Ureter (tissue), 1 donor: Measurements from ENCODE around the gene PDXK. TPM values are rescaled to one million over a fixed set of nuclear protein-coding genes. Genes with fewer than 3 reads are reported as not detected.

Source experiments
- DNase-seq: peaks from one replicate; pipeline ENCODE4 v3.0.0-alpha.2; 2020; ENCODE audit warnings: low spot score
- total RNA-seq: library from RNA; stranded (reverse); gene quantifications from one replicate; pipeline ENCODE4 v1.2.4, GENCODE V29; 2023
- donor health status: DM: yes; HTN: yes; CAD: no.

The PDXK gene
- total RNA-seq, 1 donor from 2014 or later: 137 TPM

- DNase-seq: no peak
These were observed 43.6 kb downstream of the PDXK start for GRCh38 chr21:43762303-43763128.

- no peak for DNase-seq
These were observed 45.1 kb downstream of the PDXK start for GRCh38 chr21:43763901-43764523.

- DNase-seq: no peak
These were observed 45.9 kb downstream of the PDXK start for GRCh38 chr21:43764576-43765495.

- DNase-seq: no peak
These were observed 48.0 kb downstream of the PDXK start for GRCh38 chr21:43766734-43767497.

DNA sequence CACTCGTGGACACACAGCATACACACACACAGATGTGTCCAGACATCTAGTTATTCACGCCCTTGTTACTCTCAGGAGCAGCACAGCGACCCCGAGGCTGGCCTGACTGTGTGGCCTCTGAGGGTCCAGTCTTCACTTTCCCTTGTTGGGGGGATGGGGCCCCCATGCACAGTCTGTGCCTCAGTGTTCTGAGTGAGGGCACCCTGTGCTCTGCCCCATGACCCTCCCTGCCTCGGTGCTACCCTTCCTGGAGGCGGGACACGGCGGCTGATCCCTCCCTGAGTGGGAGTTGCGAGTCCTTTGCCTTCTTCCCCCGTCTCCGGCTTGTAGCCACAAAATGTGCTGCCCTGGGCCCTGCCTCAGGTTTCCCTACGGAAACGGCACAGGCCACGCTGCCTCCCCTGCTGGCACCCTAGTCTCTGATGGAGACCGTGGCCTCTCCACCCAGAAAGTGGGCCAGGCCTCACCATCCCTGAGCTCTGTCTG lies 48.6 kb downstream of the PDXK start:
- DNase-seq: no peak

GRCh38 chr21:43767984-43768867 lies 49.3 kb downstream of the PDXK start:
- DNase-seq: peak; percentile 80

- DNase-seq: no peak
These were observed 49.9 kb downstream of the PDXK start for GRCh38 chr21:43768868-43769167.

DNA sequence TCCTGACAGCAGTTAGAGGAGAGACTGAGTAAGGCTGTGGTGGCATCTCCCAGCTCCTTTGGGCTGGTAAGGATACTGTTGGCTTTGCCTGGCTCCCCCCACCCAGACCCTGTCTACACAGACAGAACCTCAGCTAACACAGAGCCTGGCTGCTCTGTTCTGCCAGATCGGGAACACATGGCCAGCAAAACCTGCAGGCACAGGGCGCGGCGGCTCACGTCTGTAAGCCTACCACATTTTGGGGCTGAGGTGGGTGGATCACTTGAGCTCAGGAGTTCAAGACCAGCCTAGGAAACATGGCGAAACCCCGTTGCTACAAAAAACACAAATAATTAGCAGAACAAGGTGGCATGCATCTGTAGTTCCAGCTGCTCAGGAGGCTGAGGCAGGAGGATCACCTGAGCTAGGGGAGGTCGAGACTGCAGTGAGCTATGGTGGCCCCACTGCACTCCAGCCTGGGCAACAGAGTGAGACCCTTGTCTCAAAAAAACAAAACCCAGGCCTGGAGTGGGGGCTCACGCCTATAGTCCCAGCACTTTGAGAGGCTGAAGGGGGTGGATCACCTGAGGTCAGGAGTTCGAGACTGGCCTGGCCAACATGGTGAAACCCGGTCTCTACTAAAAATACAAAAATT lies 50.5 kb downstream of the PDXK start:
- no peak for DNase-seq

DNA sequence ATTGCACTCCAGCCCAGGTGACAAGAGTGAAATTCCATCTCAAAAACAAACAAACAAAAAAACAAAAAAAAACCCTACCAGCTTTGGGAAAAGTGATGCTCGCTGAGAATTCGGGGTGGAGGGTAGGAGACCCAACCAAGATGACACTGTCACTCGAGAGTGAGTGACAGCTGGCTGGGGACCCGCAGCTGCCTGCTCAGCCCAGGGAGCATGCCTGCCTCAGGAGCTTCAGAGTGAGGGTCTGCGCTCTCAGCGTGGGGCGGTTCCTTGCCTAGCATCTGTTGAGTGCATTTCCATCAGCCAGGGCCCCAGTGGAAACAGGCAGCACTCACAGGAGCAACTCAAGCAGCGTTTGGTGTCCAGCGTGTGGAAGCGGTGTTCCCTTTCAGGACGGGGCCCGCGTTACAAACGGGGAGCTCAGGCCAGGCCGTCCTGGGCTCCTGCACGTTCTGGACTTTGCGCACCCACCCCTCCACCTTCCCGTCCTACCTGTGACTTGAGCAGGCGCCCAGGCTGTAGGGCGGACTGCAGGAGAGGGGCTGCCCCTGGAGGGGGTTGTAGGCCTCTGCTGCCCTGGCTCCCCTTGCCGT lies 51.2 kb downstream of the PDXK start:
- DNase-seq: no peak

DNA sequence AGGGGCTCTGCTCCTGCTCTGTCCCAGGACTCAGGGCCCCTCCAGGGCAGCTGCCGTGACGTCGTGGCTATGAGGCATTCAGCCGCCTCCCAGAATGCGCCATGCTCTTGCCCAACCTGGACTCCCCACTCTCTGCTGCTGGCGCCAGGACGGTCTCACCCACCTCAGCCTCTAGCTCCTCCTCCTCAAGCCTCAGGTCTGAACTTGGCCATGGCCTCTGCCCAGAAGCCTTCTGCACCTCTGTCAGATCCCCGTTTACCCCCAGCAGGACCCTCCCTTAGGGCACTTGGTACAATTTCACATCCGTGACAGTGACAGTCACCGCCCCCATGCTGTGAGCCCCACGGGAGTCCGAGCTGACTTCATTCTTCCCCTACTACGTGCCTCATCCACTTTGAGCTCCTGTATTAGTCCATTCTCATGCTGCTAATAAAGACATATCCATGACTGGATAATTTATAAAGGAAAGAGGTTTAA lies 52.3 kb downstream of the PDXK start:
- no peak for DNase-seq

DNA sequence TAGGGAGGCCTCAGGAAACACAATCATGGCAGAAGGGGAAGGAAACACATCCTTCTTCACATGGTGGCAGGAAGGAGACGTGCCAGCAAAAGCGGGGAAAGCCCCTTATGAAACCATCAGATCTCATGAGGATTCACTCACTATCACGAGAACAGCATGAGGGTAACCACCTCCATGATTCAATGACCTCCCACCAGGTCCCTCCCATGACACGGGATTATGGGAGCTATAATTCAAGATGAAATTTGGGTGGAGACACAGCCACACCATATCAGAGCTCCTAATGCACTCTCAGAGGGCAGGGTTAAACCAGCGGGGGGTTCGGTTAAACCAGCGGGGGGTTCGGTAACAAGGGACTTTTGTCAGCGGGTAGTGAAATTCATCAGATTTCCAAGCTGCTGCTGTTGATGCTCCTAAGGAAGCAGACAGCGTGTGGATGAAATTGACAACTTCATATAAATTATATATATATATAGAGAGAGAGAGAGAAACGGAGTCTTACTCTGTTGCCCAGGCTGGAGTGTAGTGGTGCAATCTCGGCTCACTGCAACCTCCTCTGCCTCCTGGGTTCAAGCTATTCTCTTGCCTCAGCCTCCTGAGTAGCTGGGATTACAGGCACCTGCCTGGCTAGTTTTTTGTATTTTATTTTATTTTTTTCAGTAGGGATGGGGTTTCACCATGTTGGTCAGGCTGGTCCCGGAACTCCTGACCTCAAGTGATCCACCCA lies 52.9 kb downstream of the PDXK start:
- no peak for DNase-seq

- no peak for DNase-seq
These were observed 53.5 kb downstream of the PDXK start for GRCh38 chr21:43772425-43772821.

DNA sequence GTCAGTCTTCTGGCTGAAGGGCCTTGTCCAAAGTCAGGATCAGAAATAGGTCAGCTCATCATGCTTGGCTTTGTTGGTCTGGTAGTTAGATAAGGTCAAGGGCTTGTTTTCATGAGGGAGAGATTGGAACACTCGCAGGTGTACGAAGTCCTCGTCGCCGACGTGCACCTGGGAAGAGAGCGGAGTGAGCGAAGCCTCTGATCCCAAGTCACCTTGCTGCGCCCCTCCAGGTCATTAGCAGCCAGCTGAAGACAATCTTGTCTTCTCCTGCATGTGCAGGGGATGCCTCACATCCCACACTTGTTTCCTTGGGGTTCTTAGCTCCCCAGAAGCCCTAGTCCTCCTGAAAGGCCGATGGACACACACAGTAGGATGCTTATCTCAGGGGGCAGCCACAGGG lies 55.2 kb downstream of the PDXK start:
- no peak for DNase-seq

GRCh38 chr21:43775190-43775589 lies 56.3 kb downstream of the PDXK start:
- no peak for DNase-seq

DNA sequence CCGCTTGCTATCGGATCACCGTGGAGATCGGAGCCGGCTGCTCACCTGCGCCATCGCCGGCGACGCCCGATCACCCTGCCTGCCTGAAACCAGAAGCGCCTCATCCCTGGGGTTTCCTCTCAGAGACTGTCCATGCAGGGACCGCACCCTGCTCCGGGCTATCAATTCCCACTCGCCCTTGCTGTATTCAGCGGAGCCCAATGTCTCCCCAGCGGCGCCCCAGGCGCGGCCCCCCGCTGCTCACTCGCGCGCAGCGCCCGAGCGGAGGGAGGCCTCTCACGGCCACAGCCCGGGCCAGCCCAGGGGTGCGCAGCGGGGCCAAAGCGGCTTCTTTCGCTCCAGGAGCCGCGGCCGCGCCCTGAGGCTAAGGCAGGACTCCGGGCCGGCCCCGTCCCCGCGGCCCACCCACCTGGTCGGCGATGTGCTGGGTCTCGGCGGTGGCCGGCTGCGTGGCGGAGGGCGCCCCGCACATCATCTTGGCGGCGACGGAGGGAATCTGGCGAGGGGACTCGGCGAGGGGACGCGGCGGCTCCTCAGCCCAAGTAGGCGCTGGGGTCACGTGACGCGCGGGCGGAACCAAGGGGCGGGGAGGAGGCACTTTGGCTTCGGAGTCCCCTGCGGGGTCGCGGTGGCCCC lies 57.0 kb downstream of the PDXK start, which contains the start of gene CSTB:
Gene CSTB, minus strand, starts transcription at position 514 of the 636 bp plus-strand sequence. Its CDS starts 39 bp downstream, at position 475.
- peak; percentile 92 for DNase-seq

DNA sequence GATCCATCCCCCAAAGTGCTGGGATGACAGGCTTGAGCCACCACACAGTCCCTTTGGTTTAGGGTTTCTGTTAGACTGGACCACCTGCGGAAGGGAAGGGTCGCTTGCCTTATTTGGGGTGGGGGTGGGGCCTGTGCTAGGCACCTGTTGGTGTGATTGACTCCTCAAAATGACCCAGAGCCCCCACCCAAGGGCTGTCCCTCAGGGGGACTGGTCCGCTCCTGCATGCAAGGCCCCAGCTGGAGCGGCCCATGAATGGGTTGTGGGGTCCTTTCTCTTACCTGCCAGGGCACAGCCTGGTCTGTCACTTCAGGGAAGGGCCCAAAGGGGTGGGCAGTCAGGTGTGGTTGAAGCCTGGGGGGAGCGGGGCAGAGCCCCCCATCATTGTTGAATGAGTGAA lies 59.0 kb downstream of the PDXK start:
- DNase-seq: no peak

GRCh38 chr21:43778469-43779335 lies 59.8 kb downstream of the PDXK start:
- peak; percentile 59 for DNase-seq
